H1 (cell line): Measurements from ENCODE around the gene OGDH. TPM values are rescaled to one million over a fixed set of nuclear protein-coding genes. Genes with fewer than 3 reads are reported as not detected.

Source experiments
- BRCA1 ChIP-seq: IDR thresholded peaks from 2 replicates; pipeline ENCODE4 v1.6.1; 2012; ENCODE audit warnings: low read depth, low read length, improper control_type of control experiment
- CHD7 ChIP-seq: fragments of 300-600 bp; sonication (generic); IDR thresholded peaks from 2 replicates; pipeline ENCODE4 v1.7.1; 2012; ENCODE audit warnings: low read length, moderate library complexity, mild to moderate bottlenecking, inconsistent platforms; ENCODE audit not compliant: insufficient replicate concordance
- CREB1 ChIP-seq: IDR thresholded peaks from 2 replicates; pipeline ENCODE4 v1.6.1; 2012; ENCODE audit warnings: inconsistent platforms
- E2F6 ChIP-seq: IDR thresholded peaks from 2 replicates; pipeline ENCODE4 v1.6.1; 2012; ENCODE audit warnings: inconsistent platforms
- FOSL1 ChIP-seq: IDR thresholded peaks from 2 replicates; pipeline ENCODE4 v1.6.1; 2011; ENCODE audit warnings: mild to moderate bottlenecking, low read depth, low read length, moderate library complexity; ENCODE audit not compliant: insufficient read depth
- GABPA ChIP-seq: IDR thresholded peaks from 2 replicates; pipeline ENCODE4 v1.6.1; 2011; ENCODE audit warnings: mild to moderate bottlenecking, low read length, moderate library complexity, borderline replicate concordance; ENCODE audit not compliant: insufficient read depth
- KDM4A ChIP-seq: IDR thresholded peaks from one replicate; pipeline ENCODE4 v1.7.1; 2012; ENCODE audit warnings: low read depth, mild to moderate bottlenecking, moderate library complexity, low read length, inconsistent platforms; ENCODE audit not compliant: severe bottlenecking
- MAX ChIP-seq: IDR thresholded peaks from 2 replicates; pipeline ENCODE4 v1.6.1; 2012; ENCODE audit warnings: inconsistent platforms
- YY1 ChIP-seq: IDR thresholded peaks from 2 replicates; pipeline ENCODE4 v1.6.1; 2011; ENCODE audit warnings: low read depth, mild to moderate bottlenecking, low read length
- polyA plus RNA-seq, 7 experiments: library from polyadenylated mRNA; depleted of rRNA in 3 of 7; stranded (reverse) in 5 of 7; unstranded in 2 of 7; fragments of >200 nt in 5 of 7; fragments of 200-250 nt in 2 of 7; gene quantifications; 1 replicate in 5 of 7; 2 replicates in 1 of 7; 4 replicates in 1 of 7; pipeline versions ENCODE4 v1.2.1 to v1.2.3, GENCODE V29; 2011 to 2013; ENCODE audit warnings: missing spikeins in 2 of 7, mixed read lengths in 2 of 7
- total RNA-seq: library from RNA; stranded (reverse); fragmentation: NEBNext Ultra II Directional; extraction: Animal tissue kit (Norgen Biotek cat#: 25700); gene quantifications from 2 replicates; pipeline ENCODE4 v1.2.1, GENCODE V29; 2021

The OGDH gene
- total and polyA plus RNA-seq, 2 of the 8 experiments (the other 6 are each of a cell fraction or from before 2014, with no cell fraction given): 71.6 to 91.6 TPM

GRCh38 chr7:44573464-44574286 lies 32.8 kb upstream of the OGDH start, which contains the start of gene DDX56 (continued):
- TF ChIP-seq CHD7 (no peak), MAX (peak; percentile 99), YY1 (peak; percentile 83), BRCA1 (no peak), CREB1 (peak; percentile 52; the same call in 1 of the 2 replicates), FOSL1 (no peak), E2F6 (peak; percentile 95), GABPA (peak; percentile 91), KDM4A (peak; percentile 77)
